Astrocyte (in vitro differentiated cells and primary cell): ENCODE measurements around the gene STRN3. TPM values are rescaled to one million over a fixed set of nuclear protein-coding genes. Genes with fewer than 3 reads are reported as not detected.

Experiments
- DNase-seq: peaks from one replicate; pipeline ENCODE4 v3.0.0-alpha.2; 2010; ENCODE audit warnings: low read depth
- FAIRE-seq: peaks from 2 replicates; lab custom pipeline; 2011; peaks lifted over from hg19 to GRCh38; lab: Jason Lieb, UNC
- H2AFZ ChIP-seq: 2 replicates; pipeline ENCODE4 v1.6.0; 2012; ENCODE audit warnings: low read depth, low read length, inconsistent platforms
- H3K27ac ChIP-seq: 2 replicates; pipeline ENCODE4 v1.5.1; 2011; ENCODE audit warnings: low read depth, low read length, inconsistent platforms
- H3K27me3 ChIP-seq: 2 replicates; pipeline ENCODE4 v1.6.0; 2011; ENCODE audit warnings: low read length, inconsistent platforms; ENCODE audit not compliant: insufficient read depth
- H3K36me3 ChIP-seq: 2 replicates; pipeline ENCODE4 v1.5.1; 2011; ENCODE audit warnings: low read length, inconsistent platforms; ENCODE audit not compliant: insufficient read depth
- H3K4me1 ChIP-seq: 2 replicates; pipeline ENCODE4 v1.5.1; 2011; ENCODE audit warnings: low read length, inconsistent platforms; ENCODE audit not compliant: insufficient read depth
- H3K4me2 ChIP-seq: 2 replicates; pipeline ENCODE4 v1.6.0; 2012; ENCODE audit warnings: low read length, inconsistent platforms
- H3K4me3 ChIP-seq: 2 replicates; pipeline ENCODE4 v1.5.1; 2011; ENCODE audit warnings: low read depth, mild to moderate bottlenecking, low read length, inconsistent platforms; ENCODE audit not compliant: insufficient read depth
- H3K79me2 ChIP-seq: 2 replicates; pipeline ENCODE4 v1.6.0; 2012; ENCODE audit warnings: mild to moderate bottlenecking, low read length, inconsistent platforms; ENCODE audit not compliant: insufficient read depth
- H3K9ac ChIP-seq: 2 replicates; pipeline ENCODE4 v1.6.0; 2012; ENCODE audit warnings: mild to moderate bottlenecking, low read length, inconsistent platforms
- H3K9me3 ChIP-seq: 2 replicates; pipeline ENCODE4 v1.5.1; 2012; ENCODE audit warnings: low read depth, mild to moderate bottlenecking, low read length, inconsistent platforms; ENCODE audit not compliant: insufficient read depth
- H4K20me1 ChIP-seq: 2 replicates; pipeline ENCODE4 v1.6.0; 2012; ENCODE audit warnings: low read length, inconsistent platforms; ENCODE audit not compliant: insufficient read depth
- H3K27ac Mint-ChIP-seq: one replicate; pipeline ENCODE4 v1.8.0; 2021; ENCODE audit warnings: mild to moderate bottlenecking, mixed read lengths; ENCODE audit not compliant: unreplicated experiment
- H3K27me3 Mint-ChIP-seq: one replicate; pipeline ENCODE4 v1.8.0; 2021; ENCODE audit warnings: low read depth, mixed read lengths; ENCODE audit not compliant: unreplicated experiment
- H3K36me3 Mint-ChIP-seq: one replicate; pipeline ENCODE4 v1.8.0; 2021; ENCODE audit warnings: low read depth, mixed read lengths; ENCODE audit not compliant: unreplicated experiment
- H3K4me1 Mint-ChIP-seq: one replicate; pipeline ENCODE4 v1.8.0; 2021; ENCODE audit warnings: low read depth, mixed read lengths; ENCODE audit not compliant: unreplicated experiment
- H3K4me3 Mint-ChIP-seq: one replicate; pipeline ENCODE4 v1.8.0; 2021; ENCODE audit warnings: mild to moderate bottlenecking, moderate library complexity, mixed read lengths; ENCODE audit not compliant: unreplicated experiment
- H3K9me3 Mint-ChIP-seq: one replicate; pipeline ENCODE4 v1.8.0; 2021; ENCODE audit warnings: mild to moderate bottlenecking, mixed read lengths; ENCODE audit not compliant: unreplicated experiment
- CTCF ChIP-seq: IDR thresholded peaks from 2 replicates; pipeline ENCODE4 v1.5.1; 2011; ENCODE audit warnings: low read depth, mild to moderate bottlenecking, inconsistent platforms, low read length, moderate library complexity; ENCODE audit not compliant: insufficient read depth
- EZH2 ChIP-seq: IDR thresholded peaks from 2 replicates; pipeline ENCODE4 v1.6.1; 2012; ENCODE audit warnings: mild to moderate bottlenecking, low read length, inconsistent platforms; ENCODE audit not compliant: insufficient read depth
- total RNA-seq: library from RNA; stranded (reverse); gene quantifications from 2 replicates; pipeline ENCODE4 v1.2.1, GENCODE V29; 2021

The STRN3 gene
- total RNA-seq, 1 donor from 2014 or later, result 48.4 TPM

GRCh38 chr14:30921305-30921704 is 104.9 kb downstream of the STRN3 start:
- no peak overlapping the region for H3K9ac ChIP-seq
- H3K4me3 Mint-ChIP-seq, result no peak overlapping the region
- DNase-seq (no peak), FAIRE-seq (peak; percentile 5)
- H2AFZ ChIP-seq, result no peak overlapping the region
- H3K36me3 ChIP-seq, result no peaks in the 10 kb centered on the region
- peaks cover 4% of the 10 kb centered on the region for H3K36me3 Mint-ChIP-seq
- peaks cover 3% of the 10 kb centered on the region for H4K20me1 ChIP-seq
- no peaks in the 10 kb centered on the region for H3K27me3 Mint-ChIP-seq
- H3K4me2 ChIP-seq, result no peak overlapping the region
- H3K9me3 Mint-ChIP-seq, result no peaks in the 10 kb centered on the region
- no peaks in the 10 kb centered on the region for H3K27me3 ChIP-seq
- H3K27ac ChIP-seq, result no peak overlapping the region
- no peaks in the 10 kb centered on the region for H3K4me1 ChIP-seq
- H3K9me3 ChIP-seq, result no peaks in the 10 kb centered on the region
- TF ChIP-seq EZH2 (no peak), CTCF (no peak)
- H3K4me3 ChIP-seq, result no peak overlapping the region
- H3K79me2 ChIP-seq, result peaks cover 3% of the 10 kb centered on the region
- H3K4me1 Mint-ChIP-seq, result peaks cover 1% of the 10 kb centered on the region
- no peak overlapping the region for H3K27ac Mint-ChIP-seq

- no peak overlapping the region for H2AFZ ChIP-seq
- no peaks in the 10 kb centered on the region for H3K4me1 ChIP-seq
- H3K36me3 ChIP-seq, result peaks cover 6% of the 10 kb centered on the region
- DNase-seq, result no peak
- Mint-ChIP-seq H3K27ac (no peak overlapping the region), H3K9me3 (no peaks in the 10 kb centered on the region), H3K27me3 (no peaks in the 10 kb centered on the region), H3K4me1 (no peaks in the 10 kb centered on the region), H3K36me3 (peaks cover 4% of the 10 kb centered on the region), H3K4me3 (no peak overlapping the region)
- peaks cover under 1% of the 10 kb centered on the region for H4K20me1 ChIP-seq
- FAIRE-seq, result no peak
- no peaks in the 10 kb centered on the region for H3K27me3 ChIP-seq
- peaks cover 3% of the 10 kb centered on the region for H3K79me2 ChIP-seq
- no peak for TF ChIP-seq CTCF
- no peak for TF ChIP-seq EZH2
- H3K9ac ChIP-seq, result no peak overlapping the region
- no peak overlapping the region for H3K4me2 ChIP-seq
- no peak overlapping the region for H3K4me3 ChIP-seq
- H3K9me3 ChIP-seq, result no peaks in the 10 kb centered on the region
- no peak overlapping the region for H3K27ac ChIP-seq
Observed at GRCh38 chr14:30915596-30915995, 110.6 kb downstream of the STRN3 start.

GRCh38 chr14:30914812-30915211 is 111.4 kb downstream of the STRN3 start:
- TF ChIP-seq EZH2, result no peak
- no peak for TF ChIP-seq CTCF
- FAIRE-seq (no peak), DNase-seq (no peak)
- Histone ChIP-seq H2AFZ (no peak overlapping the region), H3K4me1 (no peaks in the 10 kb centered on the region), H3K36me3 (peaks cover 6% of the 10 kb centered on the region), H3K27ac (no peak overlapping the region), H3K27me3 (no peaks in the 10 kb centered on the region), H3K4me3 (no peak overlapping the region), H3K4me2 (no peak overlapping the region), H3K79me2 (peaks cover 3% of the 10 kb centered on the region), H4K20me1 (no peaks in the 10 kb centered on the region), H3K9ac (no peak overlapping the region), H3K9me3 (no peaks in the 10 kb centered on the region)
- H3K4me1 Mint-ChIP-seq, result no peaks in the 10 kb centered on the region
- H3K36me3 Mint-ChIP-seq, result peaks cover 4% of the 10 kb centered on the region
- no peaks in the 10 kb centered on the region for H3K9me3 Mint-ChIP-seq
- no peaks in the 10 kb centered on the region for H3K27me3 Mint-ChIP-seq
- H3K27ac Mint-ChIP-seq, result no peak overlapping the region
- no peak overlapping the region for H3K4me3 Mint-ChIP-seq
